Stimulated activated effector memory CD8-positive, alpha-beta T cell treated with anti-CD3 and anti-CD28 coated beads, Interleukin-12 subunit alpha, Interleukin-12 subunit beta, amount 100 ng/mL, for 72 hours (primary cell): Measurements from ENCODE around the gene ADH5.
"Not testable (repeated sequence)": the region's sequence is repeated elsewhere in the genome, so short reads cannot be mapped to it uniquely, and the experiment has no call there.

Source experiments
- ATAC-seq: fragments of 150-1000 bp; cut with Tn5 transposase; 2 replicates; pipeline ENCODE4 v1.10.0; 2021
- DNase-seq, 2 donors: peaks; one replicate each; pipeline ENCODE4 v3.0.0; 2021 to 2022; ENCODE audit warnings: low spot score in 2 of 2
- H3K27ac Mint-ChIP-seq: one replicate; pipeline ENCODE4 v1.8.0; 2022; ENCODE audit warnings: mild to moderate bottlenecking, mixed read lengths
- H3K36me3 Mint-ChIP-seq: one replicate; pipeline ENCODE4 v1.8.0; 2022; ENCODE audit warnings: mild to moderate bottlenecking, mixed read lengths
- H3K4me1 Mint-ChIP-seq: one replicate; pipeline ENCODE4 v1.8.0; 2022; ENCODE audit warnings: mixed read lengths
- H3K4me3 Mint-ChIP-seq: one replicate; pipeline ENCODE4 v1.8.0; 2022; ENCODE audit warnings: mild to moderate bottlenecking, mixed read lengths
- H3K9me3 Mint-ChIP-seq: one replicate; pipeline ENCODE4 v1.8.0; 2022; ENCODE audit warnings: mixed read lengths

ADH5 gene

GRCh38 chr4:99088481-99089365 is at the start of gene ADH5:
Gene ADH5 (minus strand): TSS chr4:99088788. CDS start chr4:99088700, 88 bp downstream.
- H3K9me3 Mint-ChIP-seq, result no peaks in the 10 kb centered on the region
- peak within 1 kb of the TSS; percentile 98 for H3K4me3 Mint-ChIP-seq
- DNase-seq (peak; percentile 74 to 89), ATAC-seq (peak; percentile 98)
- H3K4me1 Mint-ChIP-seq, result peaks cover 49% of the 10 kb centered on the region
- peak within 1 kb of the TSS; percentile 96 for H3K27ac Mint-ChIP-seq
- H3K36me3 Mint-ChIP-seq, result peaks cover 23% of the 10 kb centered on the region

- Mint-ChIP-seq H3K9me3 (no peaks in the 10 kb centered on the region), H3K36me3 (no peaks in the 10 kb centered on the region), H3K27ac (no peak overlapping the region), H3K4me1 (no peaks in the 10 kb centered on the region), H3K4me3 (no peak overlapping the region)
- ATAC-seq, result no peak
- no peak for DNase-seq
Measured at GRCh38 chr4:99136329-99136728, 47.7 kb upstream of the ADH5 start.

- H3K36me3 Mint-ChIP-seq, result no peaks in the 10 kb centered on the region
- no peaks in the 10 kb centered on the region for H3K9me3 Mint-ChIP-seq
- no peak for ATAC-seq
Measured at GRCh38 chr4:99135541-99136162, 47.1 kb upstream of the ADH5 start.

GRCh38 chr4:99134586-99134985 is 46.0 kb upstream of the ADH5 start:
- H3K4me1 Mint-ChIP-seq, result no peaks in the 10 kb centered on the region
- ATAC-seq (no peak), DNase-seq (no peak)
- no peaks in the 10 kb centered on the region for H3K9me3 Mint-ChIP-seq
- H3K4me3 Mint-ChIP-seq, result no peak overlapping the region
- H3K36me3 Mint-ChIP-seq, result no peaks in the 10 kb centered on the region
- no peak overlapping the region for H3K27ac Mint-ChIP-seq

More at GRCh38 chr4:99135541-99136162, 47.1 kb upstream of the ADH5 start:
- DNase-seq, result no peak
- no peaks in the 10 kb centered on the region for H3K4me1 Mint-ChIP-seq
- H3K4me3 Mint-ChIP-seq, result no peak overlapping the region
- no peak overlapping the region for H3K27ac Mint-ChIP-seq

GRCh38 chr4:99131378-99131777 is 42.8 kb upstream of the ADH5 start:
- H3K9me3 Mint-ChIP-seq, result no peaks in the 10 kb centered on the region
- ATAC-seq (no peak), DNase-seq (no peak)
- no peak overlapping the region for H3K27ac Mint-ChIP-seq
- H3K4me1 Mint-ChIP-seq, result no peaks in the 10 kb centered on the region
- H3K4me3 Mint-ChIP-seq, result no peak overlapping the region
- no peaks in the 10 kb centered on the region for H3K36me3 Mint-ChIP-seq

- H3K36me3 Mint-ChIP-seq, result no peaks in the 10 kb centered on the region
- ATAC-seq, result no peak
- no peaks in the 10 kb centered on the region for H3K9me3 Mint-ChIP-seq
- no peak overlapping the region for H3K4me3 Mint-ChIP-seq
- no peaks in the 10 kb centered on the region for H3K4me1 Mint-ChIP-seq
- no peak for DNase-seq
- H3K27ac Mint-ChIP-seq, result no peak overlapping the region
Measured at GRCh38 chr4:99126376-99126775, 37.8 kb upstream of the ADH5 start.

GRCh38 chr4:99121008-99121407 is 32.4 kb upstream of the ADH5 start:
- H3K4me1 Mint-ChIP-seq, result peaks cover 5% of the 10 kb centered on the region
- no peaks in the 10 kb centered on the region for H3K9me3 Mint-ChIP-seq
- no peak for DNase-seq
- no peak for ATAC-seq
- no peaks in the 10 kb centered on the region for H3K36me3 Mint-ChIP-seq
- H3K4me3 Mint-ChIP-seq, result no peak overlapping the region
- no peak overlapping the region for H3K27ac Mint-ChIP-seq

- no peaks in the 10 kb centered on the region for H3K36me3 Mint-ChIP-seq
- DNase-seq (no peak), ATAC-seq (no peak)
- H3K27ac Mint-ChIP-seq, result no peak overlapping the region
- H3K4me3 Mint-ChIP-seq, result no peak overlapping the region
- H3K4me1 Mint-ChIP-seq, result peaks cover 5% of the 10 kb centered on the region
- H3K9me3 Mint-ChIP-seq, result no peaks in the 10 kb centered on the region
Measured at GRCh38 chr4:99120501-99120900, 31.9 kb upstream of the ADH5 start.

- no peak overlapping the region for H3K27ac Mint-ChIP-seq
Measured at GRCh38 chr4:99117876-99118693, 29.5 kb upstream of the ADH5 start.

GRCh38 chr4:99117122-99117841 is 28.7 kb upstream of the ADH5 start:
- not testable (repeated sequence) for ATAC-seq, H3K36me3 Mint-ChIP-seq, H3K27ac Mint-ChIP-seq, H3K9me3 Mint-ChIP-seq, H3K4me3 Mint-ChIP-seq, H3K4me1 Mint-ChIP-seq, DNase-seq

More at GRCh38 chr4:99117876-99118693, 29.5 kb upstream of the ADH5 start:
- no peak for DNase-seq
- ATAC-seq, result no peak
- Mint-ChIP-seq H3K4me1 (peaks cover 5% of the 10 kb centered on the region), H3K4me3 (no peak overlapping the region), H3K36me3 (no peaks in the 10 kb centered on the region), H3K9me3 (no peaks in the 10 kb centered on the region)

GRCh38 chr4:99109286-99109685 is 20.7 kb upstream of the ADH5 start:
- DNase-seq, H3K27ac Mint-ChIP-seq, H3K36me3 Mint-ChIP-seq, H3K4me3 Mint-ChIP-seq, ATAC-seq, H3K9me3 Mint-ChIP-seq, H3K4me1 Mint-ChIP-seq: not testable (repeated sequence)

- DNase-seq (no peak), ATAC-seq (no peak)
- Mint-ChIP-seq H3K27ac (no peak overlapping the region), H3K4me3 (no peak overlapping the region), H3K9me3 (no peaks in the 10 kb centered on the region), H3K36me3 (no peaks in the 10 kb centered on the region), H3K4me1 (no peaks in the 10 kb centered on the region)
Measured at GRCh38 chr4:99104153-99104552, 15.6 kb upstream of the ADH5 start.

GRCh38 chr4:99103166-99103565 is 14.6 kb upstream of the ADH5 start:
- no peak for DNase-seq
- no peak overlapping the region for H3K27ac Mint-ChIP-seq
- H3K9me3 Mint-ChIP-seq, result no peaks in the 10 kb centered on the region
- no peaks in the 10 kb centered on the region for H3K36me3 Mint-ChIP-seq
- no peaks in the 10 kb centered on the region for H3K4me1 Mint-ChIP-seq
- H3K4me3 Mint-ChIP-seq, result no peak overlapping the region
- no peak for ATAC-seq

- no peaks in the 10 kb centered on the region for H3K36me3 Mint-ChIP-seq
- no peak overlapping the region for H3K4me3 Mint-ChIP-seq
- H3K27ac Mint-ChIP-seq, result no peak overlapping the region
- no peak for ATAC-seq
- DNase-seq, result no peak
- H3K4me1 Mint-ChIP-seq, result no peaks in the 10 kb centered on the region
- no peaks in the 10 kb centered on the region for H3K9me3 Mint-ChIP-seq
Measured at GRCh38 chr4:99102634-99103033, 14.0 kb upstream of the ADH5 start.

GRCh38 chr4:99100876-99101275 is 12.3 kb upstream of the ADH5 start:
- Mint-ChIP-seq H3K36me3 (no peaks in the 10 kb centered on the region), H3K9me3 (no peaks in the 10 kb centered on the region)

More at GRCh38 chr4:99100876-99101275, 12.3 kb upstream of the ADH5 start:
- Mint-ChIP-seq H3K4me3 (no peak overlapping the region), H3K4me1 (no peaks in the 10 kb centered on the region), H3K27ac (no peak overlapping the region)
- DNase-seq, result no peak
- no peak for ATAC-seq
